NCI-H345 (cell line): ENCODE measurements around the gene ATP5MG.
"Not testable (repeated sequence)": the region's sequence is repeated elsewhere in the genome, so short reads cannot be mapped to it uniquely, and the experiment has no call there.

Experiments used
- DNase-seq: peaks from one replicate; lab custom pipeline; 2025; lab: John Stamatoyannopoulos, UW

ATP5MG gene

DNA sequence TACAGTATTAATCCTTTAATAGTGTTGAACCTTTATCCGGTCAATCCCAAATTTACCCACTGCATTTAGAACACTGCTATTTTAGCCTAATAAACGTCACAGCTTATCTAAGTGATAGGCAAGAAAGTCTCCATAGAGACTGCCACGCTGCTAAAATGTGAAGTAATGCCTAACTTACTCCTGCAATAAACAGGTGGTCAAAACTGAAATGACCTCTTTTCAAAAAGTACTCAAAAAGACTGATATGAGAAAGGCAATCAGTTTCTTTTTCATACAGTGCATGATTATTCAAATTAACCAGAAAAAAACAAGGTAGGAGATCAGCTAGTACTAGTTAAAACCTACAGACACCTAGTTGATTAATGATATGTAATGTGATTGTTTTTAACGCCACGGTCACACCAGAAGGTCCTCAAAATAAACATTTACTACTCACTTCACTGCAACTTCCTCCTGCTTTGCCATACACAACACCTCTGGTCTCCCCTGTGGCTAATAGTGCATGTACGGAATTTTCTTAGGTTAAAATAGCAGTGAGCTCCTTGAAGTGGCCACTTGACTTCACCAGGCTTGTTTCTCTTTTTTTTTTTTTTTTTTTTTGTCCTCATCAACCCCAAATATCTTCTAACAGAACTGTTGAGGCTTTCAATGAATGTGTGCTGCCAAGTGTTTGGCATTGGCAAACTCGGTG is 8.8 kb downstream of the ATP5MG start:
- no peak for DNase-seq

DNA sequence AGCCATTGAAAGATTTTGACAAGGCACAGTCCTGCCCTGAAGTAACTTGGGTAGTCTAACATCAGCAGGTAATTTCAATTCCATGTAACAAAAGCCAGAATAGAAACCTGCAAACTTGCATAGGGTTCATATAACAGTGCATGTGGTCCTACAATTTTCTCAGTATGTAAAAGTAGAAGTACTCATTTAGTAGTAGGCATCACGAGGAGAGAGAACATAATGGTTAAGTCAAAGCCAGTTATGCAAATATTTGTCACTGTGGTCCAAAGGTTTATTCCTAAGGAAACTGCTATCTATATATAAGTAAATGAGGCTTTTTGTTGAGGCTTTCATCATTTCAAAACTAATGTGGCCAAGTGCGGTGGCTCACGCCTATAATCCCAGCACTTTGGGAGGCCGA is 10.1 kb downstream of the ATP5MG start:
- no peak for DNase-seq

DNA sequence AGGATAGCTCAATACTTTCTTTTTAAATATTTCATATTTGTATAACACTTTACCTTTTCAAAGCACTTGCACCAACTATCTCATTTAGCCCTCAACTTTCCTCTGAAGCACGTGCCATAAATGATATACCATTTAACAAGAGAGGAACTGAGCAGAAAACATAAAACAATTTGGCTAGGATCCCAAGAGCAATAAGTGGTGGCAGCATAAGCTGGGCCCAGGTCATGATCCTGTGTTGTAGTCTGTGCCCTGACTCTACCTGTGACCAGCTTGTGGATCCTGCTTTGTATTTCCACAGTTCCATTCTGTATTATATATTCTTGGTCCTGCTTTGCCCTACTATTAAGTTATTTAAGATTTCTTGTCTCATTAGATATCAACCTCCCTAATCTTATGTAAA is 11.5 kb downstream of the ATP5MG start:
- DNase-seq = no peak

DNA sequence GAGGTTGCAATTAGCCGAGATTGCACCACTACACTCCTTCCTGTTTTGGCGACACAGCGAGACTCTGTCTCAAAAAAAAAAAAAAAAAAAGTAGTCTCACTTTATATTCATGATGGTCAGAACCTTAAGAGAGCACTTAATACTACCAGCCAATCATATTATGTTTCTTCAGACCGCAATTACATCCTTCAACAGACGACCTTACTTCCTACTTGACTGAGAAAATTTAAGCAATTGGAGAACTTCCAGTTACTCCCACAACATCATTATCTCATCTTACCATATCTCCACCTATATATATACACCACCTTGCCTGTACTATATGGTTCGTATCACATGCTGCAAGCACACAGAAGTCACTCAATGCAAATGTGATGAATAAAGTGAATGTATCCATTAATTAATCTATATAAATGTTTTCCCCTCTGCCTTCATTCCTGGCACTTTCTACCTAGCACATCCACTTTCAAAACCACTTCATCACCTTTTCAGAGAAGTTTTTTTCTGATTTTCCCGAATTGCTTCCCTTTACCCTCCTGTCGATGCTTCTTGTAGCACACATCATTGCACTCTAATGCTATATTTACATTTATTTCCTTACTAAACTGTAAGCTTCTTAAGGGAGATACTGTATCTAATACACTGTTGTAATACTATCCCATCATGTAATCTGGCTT is 13.8 kb downstream of the ATP5MG start:
- no peak for DNase-seq

DNA sequence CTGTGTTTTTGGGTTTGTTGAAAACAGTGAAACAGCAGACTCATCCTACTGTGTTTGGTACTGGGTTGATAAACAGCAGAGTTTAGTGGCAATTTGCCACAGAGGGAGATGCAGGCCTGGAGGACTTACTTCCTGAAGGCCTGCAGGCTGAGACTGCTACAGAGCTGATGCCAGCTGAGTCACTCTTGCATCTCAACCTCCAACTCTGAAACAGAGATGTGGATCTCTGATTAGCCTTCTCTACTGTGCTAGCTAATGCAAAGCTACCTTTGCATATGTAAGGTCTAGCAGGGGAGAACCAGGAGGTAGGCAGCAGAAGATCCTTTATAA is 14.3 kb downstream of the ATP5MG start:
- DNase-seq = peak; percentile 41

DNA sequence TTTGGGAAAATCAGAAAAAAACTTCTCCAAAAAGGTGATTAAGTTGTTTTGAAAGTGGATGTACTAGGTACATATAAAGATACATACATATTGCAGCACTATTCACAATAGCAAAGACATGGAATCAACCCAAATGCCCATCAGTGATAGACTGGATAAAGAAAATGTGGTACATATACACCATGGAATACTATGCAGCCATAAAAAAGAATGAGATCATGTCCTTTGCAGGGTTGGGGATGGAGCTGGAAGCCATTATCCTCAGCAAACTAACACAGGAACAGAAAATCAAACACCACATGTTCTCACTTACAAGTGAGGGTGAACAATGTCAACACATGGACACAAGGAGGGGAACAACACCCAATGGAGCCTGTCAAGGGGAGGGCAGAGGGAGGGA is 15.5 kb downstream of the ATP5MG start:
- not testable (repeated sequence) for DNase-seq

DNA sequence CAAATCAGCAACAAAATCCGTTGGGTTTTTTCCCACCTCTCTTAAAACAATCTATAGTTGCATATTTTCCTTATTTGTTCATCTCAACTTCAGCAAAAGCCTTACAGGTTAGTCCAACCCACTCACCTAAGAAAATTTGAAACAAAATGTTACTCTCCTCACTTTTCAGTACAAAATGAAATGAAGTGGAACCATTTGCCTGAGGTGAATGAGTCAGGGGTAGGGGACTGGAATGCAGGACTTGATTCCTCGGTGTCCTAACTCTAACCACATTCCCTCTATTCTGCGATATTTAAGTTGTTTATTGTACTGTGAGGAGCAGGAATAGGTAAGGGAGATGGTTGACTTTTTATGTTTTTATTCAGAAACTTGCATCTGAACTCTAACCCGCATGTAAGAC is 16.4 kb downstream of the ATP5MG start:
- no peak for DNase-seq

DNA sequence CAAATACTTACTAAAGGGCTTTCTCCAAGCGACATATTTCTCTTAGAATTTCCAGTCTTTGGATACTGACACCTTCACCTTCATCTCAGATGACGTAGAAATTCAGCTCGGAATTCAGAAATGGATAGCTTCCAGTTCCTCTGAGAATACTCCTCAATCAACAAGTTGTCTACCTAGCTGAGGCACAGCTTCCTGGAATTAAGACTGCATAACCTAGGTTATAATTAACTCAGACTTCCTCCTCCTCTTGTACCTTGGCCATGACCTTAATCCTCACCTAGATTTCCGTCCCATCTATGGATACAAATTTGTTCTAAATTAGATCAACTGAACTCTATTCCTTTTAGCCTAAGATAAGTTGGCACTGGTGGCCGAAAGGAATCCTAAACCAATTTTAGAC is 17.4 kb downstream of the ATP5MG start:
- DNase-seq = no peak

DNA sequence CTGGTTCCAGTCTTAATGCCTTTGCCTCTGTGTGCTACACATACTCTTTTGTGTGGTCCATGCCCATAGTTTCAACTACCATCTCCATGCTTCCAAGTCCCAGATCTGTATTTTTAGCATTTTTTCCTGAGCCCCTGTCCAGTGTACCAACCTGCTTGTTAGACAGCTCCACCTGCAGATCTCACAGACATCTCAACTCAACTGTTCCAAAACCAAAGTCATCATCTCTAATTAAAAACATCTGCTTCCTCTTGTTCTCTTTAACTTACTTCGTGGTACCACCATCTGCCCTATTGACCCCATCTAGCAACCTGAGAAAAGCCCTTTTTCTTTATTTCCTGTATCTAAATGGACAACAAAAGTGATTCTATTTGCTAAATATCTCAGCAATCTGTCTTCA is 26.3 kb downstream of the ATP5MG start:
- no peak for DNase-seq

DNA sequence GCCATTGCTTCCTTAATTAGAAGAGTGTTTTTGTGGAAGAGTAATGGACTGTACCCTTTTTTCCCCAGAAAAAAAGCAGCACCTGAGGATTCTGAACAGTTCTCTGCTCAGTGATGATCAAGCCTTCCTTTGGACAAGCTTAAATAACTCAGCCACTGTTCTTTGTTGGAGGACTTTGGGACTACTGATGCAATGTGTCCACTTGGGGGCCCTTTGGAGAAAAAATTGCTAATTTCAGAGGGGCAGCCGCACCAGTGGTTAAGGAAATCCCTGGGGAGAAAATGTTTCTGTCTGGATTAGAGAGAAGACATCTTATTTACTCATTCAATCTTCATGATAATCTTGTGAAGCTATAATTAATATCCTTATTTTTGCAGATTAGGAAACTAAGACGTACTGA is 29.6 kb downstream of the ATP5MG start:
- DNase-seq = no peak

DNA sequence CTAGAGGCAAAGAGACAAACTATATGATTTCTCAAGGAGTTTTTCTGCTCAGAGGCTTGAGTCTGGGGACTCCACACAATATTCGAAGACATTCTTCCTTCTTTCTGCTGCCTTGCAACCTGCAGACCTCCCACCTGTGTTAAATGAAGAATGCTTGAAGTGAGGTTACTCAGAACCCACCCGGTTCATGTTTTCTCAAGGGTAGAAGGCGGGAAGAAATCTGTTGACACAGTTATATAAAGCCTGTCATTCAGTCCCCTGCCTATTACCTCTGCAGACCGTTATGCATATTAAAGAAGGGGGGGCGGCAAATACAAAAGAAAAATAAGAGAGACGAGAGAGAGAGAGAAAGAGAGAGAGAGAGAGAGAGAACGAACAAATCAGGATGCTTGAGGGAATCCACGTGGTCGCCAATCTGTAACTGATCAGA is 32.7 kb downstream of the ATP5MG start:
- no peak for DNase-seq

DNA sequence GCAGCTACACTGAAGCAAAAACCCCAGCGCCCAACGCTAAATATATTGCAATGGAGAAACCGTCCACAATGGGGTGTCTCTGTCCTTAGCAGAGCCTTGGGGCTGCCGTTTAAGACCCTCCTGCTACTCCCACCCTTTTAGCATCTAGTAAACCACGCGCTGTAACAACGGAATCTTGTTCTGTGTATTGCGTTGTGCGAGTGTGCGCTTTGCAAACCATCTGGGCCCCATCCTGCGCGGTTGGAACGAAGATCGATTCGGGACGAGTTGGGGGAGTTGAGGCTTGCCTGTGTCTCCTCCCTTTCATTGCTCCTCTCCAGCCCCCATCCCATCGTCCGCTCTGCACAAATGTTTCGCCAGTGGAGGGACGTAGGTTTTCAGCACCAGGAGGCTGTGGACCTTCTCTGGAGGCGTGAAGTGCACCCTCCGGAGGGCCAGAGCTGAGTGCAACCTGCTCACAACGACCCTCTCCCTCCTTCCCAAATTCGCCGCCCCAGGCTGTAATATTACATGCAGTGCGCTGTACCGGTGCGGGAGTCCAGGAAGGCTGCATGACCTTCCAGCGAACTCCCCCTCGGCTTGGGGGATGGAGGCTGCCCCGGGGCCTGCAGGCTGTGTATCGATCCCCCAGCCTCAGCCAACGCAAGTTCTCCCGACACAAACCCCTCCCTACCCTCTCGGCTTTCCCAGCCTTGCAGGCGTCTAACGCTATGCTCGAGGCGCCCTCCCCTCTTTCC is 33.3 kb downstream of the ATP5MG start:
- peak; percentile 54 for DNase-seq

DNA sequence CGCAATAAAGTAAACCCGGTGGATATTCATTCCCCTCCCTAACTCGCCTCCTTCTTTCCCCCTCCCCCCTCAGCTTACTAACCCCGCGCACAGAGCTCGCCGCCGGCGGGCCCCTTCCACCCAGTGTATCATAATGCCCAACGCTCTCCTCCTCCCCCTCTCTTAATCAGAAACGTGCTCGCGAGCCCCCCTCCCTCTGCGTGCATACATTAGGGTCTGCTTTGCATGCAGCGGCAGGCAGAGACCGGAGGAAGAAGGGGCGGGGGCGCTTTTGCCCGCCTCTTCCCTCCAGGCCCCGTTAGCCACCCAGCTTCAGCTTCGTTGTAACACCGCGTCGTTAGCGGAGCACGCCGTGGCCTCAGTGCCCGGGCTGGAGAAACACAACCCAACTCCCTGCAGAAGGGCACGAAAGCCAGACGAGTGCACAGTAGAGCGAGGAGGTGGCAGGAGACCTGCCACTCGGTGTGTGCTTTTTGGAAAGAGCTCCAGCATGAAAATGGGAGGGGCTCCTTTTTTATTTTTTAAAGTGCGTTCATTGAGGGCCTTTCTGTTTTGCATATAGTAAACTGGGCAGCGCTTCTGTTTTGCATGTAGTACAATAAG is 34.0 kb downstream of the ATP5MG start:
- peak; percentile 89 for DNase-seq

DNA sequence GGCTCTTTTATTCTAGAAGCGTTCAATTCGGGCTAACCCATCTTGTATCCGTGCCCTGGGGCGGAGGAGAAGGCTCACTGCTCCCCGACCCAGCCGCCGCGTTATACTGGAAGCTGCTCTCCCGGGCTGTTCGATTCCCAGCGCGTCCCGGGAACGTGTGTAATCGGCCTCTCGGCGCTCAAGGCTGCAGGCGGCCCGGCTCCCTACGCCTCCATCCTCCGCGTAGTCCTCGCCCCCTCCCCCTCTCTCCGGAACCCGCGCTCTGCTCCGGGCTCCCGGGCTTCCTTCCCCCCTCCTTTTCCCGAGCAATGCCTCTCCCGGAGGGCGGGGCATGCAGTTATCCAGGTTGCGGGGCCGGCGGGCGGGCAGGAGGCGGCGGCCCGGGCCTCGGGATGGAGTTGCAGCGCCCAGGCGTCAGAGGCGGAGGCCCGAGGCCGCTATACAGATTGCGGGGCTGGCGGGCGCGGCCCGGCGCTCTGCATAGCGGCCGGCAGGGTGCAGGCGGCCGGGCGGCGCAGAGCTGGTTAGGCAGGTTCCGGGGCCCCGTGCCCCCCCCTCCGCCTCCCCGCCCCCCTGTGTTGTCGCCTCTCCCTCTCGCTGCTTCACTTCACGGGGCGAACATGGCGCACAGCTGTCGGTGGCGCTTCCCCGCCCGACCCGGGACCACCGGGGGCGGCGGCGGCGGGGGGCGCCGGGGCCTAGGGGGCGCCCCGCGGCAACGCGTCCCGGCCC is 34.7 kb downstream of the ATP5MG start, which contains the start of gene KMT2A:
Gene KMT2A, plus strand, starts transcription at position 600 of the 732 bp plus-strand sequence. Its CDS starts 21 bp downstream, at position 621.
- DNase-seq = peak; percentile 99

DNA sequence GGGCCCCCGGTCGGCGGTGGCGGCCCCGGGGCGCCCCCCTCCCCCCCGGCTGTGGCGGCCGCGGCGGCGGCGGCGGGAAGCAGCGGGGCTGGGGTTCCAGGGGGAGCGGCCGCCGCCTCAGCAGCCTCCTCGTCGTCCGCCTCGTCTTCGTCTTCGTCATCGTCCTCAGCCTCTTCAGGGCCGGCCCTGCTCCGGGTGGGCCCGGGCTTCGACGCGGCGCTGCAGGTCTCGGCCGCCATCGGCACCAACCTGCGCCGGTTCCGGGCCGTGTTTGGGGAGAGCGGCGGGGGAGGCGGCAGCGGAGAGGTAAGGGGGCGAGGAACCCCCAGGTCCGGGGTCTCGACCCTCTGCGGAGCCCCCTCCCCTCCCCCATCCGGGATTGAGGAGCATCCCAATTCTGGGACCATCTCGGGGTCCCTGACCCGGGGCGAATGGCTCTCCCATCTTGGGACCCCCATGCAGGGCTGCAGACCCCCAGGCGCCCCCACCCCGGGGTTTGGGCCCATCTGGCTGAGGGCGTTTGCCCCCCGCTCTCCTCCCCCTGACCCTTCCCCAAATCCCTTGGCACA is 35.3 kb downstream of the ATP5MG start:
- no peak for DNase-seq

DNA sequence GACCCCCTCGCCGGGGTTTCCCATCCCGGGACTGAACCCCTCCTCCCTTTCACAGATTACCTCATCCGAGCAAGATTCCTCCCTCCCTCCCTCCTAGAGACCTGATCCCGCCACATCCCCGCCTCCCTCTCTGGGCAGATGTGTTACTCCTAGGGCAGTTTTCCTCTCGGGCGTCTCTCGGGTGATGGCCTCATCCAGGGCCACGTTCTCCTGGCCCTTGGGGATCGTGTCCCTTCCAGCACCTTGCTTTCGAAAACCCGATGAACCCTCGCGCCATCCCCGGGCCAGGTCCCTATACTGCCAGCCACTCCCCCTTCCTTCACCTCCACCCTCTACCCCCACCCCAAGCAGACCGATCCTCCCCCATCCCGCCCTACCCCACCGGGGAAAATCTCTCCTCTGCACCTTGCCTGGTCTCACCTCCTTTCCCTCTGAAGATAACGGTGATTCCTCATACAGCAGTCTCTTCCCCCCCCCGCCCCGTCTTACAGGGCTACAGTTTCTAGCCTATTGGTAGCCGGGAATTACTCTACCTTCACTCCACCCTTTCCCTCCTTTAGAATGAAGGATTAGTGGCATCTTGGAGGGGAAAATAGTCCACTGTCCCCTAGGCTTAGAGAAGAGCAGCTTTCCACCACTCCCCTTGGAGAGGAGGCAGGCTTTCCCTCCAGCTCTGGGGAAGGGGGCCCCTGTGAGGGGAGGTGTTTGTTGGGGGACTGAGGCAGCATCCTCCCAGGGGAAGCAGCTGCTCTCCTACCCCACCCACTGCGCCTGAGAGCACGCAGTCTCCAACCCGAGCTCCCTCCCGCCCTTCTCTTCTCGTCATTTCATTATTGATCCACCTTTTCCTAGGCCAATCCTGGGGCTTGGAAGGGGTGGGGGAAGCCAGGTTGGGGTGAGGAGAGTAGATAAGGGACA is 36.1 kb downstream of the ATP5MG start:
- DNase-seq = peak; percentile 70

DNA sequence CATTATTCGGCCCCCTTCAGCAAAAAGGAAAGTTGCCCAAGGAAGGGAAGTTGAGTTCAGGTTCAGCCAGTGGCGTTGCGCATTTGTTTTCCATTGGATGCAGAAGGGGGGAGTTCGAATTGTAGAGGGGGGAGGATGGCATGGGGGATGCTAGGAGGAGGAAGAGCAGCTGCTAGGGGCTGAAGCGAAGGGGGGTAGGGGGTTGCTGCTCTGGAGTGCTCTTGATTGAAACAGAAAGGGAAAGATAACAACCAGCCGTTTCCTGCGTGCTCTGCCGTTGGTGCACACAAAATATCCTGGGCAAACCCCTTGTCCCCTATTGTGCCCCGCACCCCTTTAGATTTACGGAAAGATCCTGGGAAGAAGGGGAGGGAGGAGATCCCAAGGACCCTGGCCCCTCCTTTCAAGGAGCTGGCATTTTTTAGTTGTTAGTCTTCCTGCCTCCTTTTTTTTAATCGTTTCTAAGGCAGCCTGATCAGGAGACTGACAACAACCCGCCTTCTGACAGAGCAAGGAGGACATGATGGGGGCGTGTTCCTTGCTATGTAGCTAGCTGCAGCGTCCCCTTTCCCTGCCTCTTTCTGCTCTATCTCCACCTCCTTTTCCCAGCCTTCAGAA is 37.0 kb downstream of the ATP5MG start:
- peak; percentile 17 for DNase-seq

DNA sequence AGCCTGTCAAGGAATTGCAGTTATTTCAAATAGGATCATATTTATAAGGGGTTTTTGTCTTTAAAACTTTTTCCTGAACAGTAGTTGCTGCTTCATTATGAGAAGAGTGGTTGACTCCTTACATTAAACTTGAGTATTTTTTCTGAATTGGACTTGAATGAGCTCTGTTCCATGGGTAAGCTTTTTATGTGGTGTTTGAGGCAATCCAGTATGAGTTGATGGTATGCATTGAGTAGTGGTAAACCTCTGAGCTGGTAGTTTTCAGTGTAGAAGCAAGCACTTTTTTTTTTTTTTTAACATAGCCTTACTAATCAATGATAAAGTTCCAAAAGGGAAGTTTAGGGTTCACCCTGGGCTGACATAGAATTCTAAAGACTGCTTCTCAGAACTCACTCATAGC is 38.2 kb downstream of the ATP5MG start:
- no peak for DNase-seq

DNA sequence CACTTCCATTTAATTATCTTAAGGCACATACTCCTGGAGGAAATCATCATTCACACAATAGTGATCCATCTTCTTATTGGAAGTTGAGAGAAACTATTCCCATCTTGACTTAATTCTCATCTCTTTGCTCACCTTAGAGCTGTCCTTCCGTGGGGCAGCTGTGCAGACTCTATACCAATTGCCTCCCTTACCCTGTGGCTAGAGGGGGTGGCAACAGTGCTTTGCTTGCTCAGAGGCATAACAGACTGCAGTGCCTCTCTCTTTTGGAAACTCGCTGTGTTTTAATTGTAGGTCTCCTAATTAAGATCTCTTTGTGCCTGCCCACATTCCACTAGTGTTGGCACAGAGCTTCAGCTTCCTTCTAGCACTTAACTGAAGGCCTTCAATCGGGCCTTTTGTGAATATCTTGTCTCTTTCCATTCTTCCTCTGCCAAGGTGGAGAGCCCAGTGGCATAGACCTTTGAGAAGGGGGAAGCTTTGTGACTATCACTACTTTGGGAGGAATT is 40.4 kb downstream of the ATP5MG start:
- DNase-seq = no peak

DNA sequence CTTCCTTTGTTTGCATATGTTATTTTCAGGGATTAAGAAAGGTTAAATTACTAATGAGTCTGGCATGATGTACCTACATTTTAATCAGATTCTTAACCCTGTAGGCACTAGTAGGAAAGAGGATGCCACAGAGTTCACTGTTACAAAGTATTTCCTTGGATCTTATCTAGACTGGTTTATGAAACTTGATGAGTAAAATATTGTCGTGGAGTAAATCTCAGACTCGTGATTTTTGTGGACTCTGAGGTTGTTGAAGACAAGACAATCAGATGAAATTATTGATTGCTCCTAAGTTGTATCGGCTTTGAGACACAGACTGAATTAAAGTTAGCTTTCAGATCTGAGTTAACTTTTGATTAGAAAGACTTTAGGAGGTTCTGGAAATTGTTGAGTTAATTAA is 40.9 kb downstream of the ATP5MG start:
- no peak for DNase-seq
